ENCODE data around the gene TRPM5. TPM values are rescaled to one million over a fixed set of nuclear protein-coding genes. Genes with fewer than 3 reads are reported as not detected.
"Not testable (repeated sequence)": the region's sequence is repeated elsewhere in the genome, so short reads cannot be mapped to it uniquely, and the experiment has no call there.

The TRPM5 gene
- total RNA-seq = not detected

DNA sequence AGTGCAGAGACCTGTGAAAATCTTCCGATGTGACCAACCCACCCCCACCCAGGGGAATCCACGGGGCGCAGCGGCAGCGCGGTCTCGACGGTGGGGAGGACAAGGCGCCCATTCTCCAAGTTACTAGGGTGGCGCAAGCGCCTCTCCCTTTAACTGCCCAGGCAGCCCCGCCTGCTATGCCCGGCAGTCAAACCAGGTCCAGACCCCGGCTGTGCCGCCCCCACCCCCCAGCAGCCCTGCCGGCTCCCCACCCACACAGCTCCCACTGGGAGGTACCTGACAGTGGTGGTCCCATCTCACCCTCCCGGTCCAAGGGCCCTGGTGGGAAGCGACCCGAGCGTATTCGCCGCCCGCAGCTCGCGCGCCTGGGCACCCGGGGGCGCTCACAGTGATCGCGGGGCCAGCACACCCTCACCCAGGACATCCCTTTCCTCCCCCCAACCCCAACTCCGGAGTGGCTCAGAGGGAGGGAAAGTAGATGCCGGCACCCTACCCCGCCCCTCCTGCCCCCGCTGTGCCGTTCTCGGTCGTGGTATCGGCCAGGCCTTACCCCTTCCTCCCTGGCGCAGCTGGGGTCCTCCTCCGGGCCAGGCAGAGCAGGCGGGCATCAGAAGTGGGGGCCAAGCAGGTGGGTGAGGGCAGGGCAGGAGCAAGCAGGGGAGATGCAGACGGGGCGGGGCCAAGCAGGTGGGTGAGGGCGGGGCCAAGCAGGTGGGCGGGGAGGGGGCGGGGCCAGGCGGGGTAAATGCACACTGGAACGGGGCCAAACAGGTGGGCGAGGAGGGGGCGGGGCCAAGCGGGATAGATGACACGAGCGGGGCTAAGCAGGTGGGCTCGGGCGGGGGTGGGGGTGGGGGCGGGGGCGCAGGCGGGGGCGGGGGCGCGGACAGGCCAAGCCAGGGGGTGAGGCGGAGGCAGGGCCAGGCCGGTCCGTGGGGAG lies at the start of gene TRPM5:
TSS of gene TRPM5 (minus strand) at position 634 of the 940 bp plus-strand sequence. CDS start 21,478 bp downstream, outside the sequence.
- Mint-ChIP-seq H3K36me3 (ENCODE audit: low read depth) (no peaks in the 10 kb centered on the region), H3K27ac (peak within 1 kb of the TSS; percentile 75), H3K4me1 (peaks cover 15% of the 10 kb centered on the region), H3K27me3 (no peaks in the 10 kb centered on the region), H3K9me3 (no peaks in the 10 kb centered on the region), H3K4me3 (peak within 1 kb of the TSS; percentile 91)
- ATAC-seq (replicated peaks) = peak; percentile 27

- ATAC-seq (replicated peaks) = no peak
- Mint-ChIP-seq H3K9me3 (peaks cover 25% of the 10 kb centered on the region), H3K4me1 (no peaks in the 10 kb centered on the region), H3K27ac (no peak overlapping the region), H3K4me3 (no peak overlapping the region), H3K27me3 (no peaks in the 10 kb centered on the region), H3K36me3 (ENCODE audit: low read depth) (peaks cover 6% of the 10 kb centered on the region)
Measured at GRCh38 chr11:2489083-2489482, 44.8 kb upstream of the TRPM5 start.

GRCh38 chr11:2488004-2488403 lies 43.7 kb upstream of the TRPM5 start:
- ATAC-seq (replicated peaks) = no peak
- Mint-ChIP-seq H3K9me3 (peaks cover 25% of the 10 kb centered on the region), H3K36me3 (ENCODE audit: low read depth) (peaks cover 6% of the 10 kb centered on the region), H3K27ac (no peak overlapping the region), H3K27me3 (no peaks in the 10 kb centered on the region), H3K4me3 (no peak overlapping the region), H3K4me1 (no peaks in the 10 kb centered on the region)

DNA sequence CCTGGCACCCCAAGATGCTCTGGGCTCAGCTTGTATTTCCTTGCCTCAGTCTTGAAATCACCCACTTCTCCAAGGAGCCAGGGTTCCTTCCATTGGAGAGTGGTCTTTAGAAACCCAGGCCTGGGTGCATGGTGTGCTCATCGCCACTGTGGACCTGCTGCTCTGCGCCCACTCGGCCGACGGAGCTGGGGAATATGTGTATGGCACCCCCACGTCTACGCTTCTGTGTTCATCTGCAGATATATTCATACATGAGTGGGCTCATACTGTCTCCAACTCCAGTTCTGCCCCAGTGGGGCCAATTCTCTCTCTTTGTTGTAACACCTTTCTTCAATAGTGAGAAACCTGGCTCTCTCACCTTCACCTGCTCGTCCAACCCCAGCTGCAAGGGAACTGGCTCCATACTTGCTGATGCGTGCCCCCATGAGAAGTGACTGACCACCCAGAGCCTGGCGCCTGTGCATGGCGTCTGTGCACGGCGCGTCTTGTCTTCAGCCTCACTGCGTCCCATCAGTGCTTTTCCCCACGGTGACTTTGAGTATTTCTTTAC lies 40.3 kb upstream of the TRPM5 start:
- Mint-ChIP-seq H3K27me3 (no peaks in the 10 kb centered on the region), H3K4me3 (no peak overlapping the region), H3K9me3 (peaks cover 15% of the 10 kb centered on the region), H3K36me3 (ENCODE audit: low read depth) (peaks cover 6% of the 10 kb centered on the region), H3K4me1 (peaks cover 13% of the 10 kb centered on the region), H3K27ac (no peak overlapping the region)
- no peak for ATAC-seq (replicated peaks)

DNA sequence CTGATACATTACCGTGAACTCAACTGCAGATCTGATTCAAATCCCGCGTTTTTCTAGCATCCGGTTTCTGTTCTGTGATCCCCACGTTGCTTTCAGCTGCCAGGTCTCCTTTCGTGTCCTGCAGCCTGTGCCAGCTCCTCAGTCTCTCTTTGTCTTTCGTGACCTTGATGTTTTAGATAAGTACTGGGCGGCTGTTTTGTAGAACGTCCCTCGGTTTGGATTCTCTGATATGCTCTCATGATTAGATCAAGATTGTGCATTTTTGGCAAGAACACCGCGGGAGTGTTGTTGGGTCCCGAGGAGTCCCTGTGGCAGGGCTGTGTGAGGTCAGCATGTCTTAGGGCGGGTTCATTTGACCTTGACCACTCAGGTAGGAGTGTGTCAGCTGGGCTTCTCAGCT lies 39.1 kb upstream of the TRPM5 start:
- Mint-ChIP-seq H3K9me3 (peaks cover 10% of the 10 kb centered on the region), H3K4me3 (no peak overlapping the region), H3K27me3 (no peaks in the 10 kb centered on the region), H3K36me3 (ENCODE audit: low read depth) (peaks cover 7% of the 10 kb centered on the region), H3K27ac (no peak overlapping the region), H3K4me1 (peaks cover 13% of the 10 kb centered on the region)
- ATAC-seq (replicated peaks) = no peak

- H3K27ac Mint-ChIP-seq = no peak overlapping the region
- H3K4me3 Mint-ChIP-seq = no peak overlapping the region
- H3K27me3 Mint-ChIP-seq = no peaks in the 10 kb centered on the region
- H3K4me1 Mint-ChIP-seq = peaks cover 13% of the 10 kb centered on the region
- H3K9me3 Mint-ChIP-seq = peaks cover 8% of the 10 kb centered on the region
- no peak for ATAC-seq (replicated peaks)
- H3K36me3 Mint-ChIP-seq (ENCODE audit: low read depth) = peaks cover 14% of the 10 kb centered on the region
Measured at GRCh38 chr11:2482745-2483144, 38.4 kb upstream of the TRPM5 start.

GRCh38 chr11:2482204-2482603 lies 37.9 kb upstream of the TRPM5 start:
- H3K9me3 Mint-ChIP-seq = peaks cover 8% of the 10 kb centered on the region
- H3K4me1 Mint-ChIP-seq = peaks cover 13% of the 10 kb centered on the region
- no peak overlapping the region for H3K27ac Mint-ChIP-seq
- no peaks in the 10 kb centered on the region for H3K27me3 Mint-ChIP-seq
- H3K36me3 Mint-ChIP-seq (ENCODE audit: low read depth) = peaks cover 15% of the 10 kb centered on the region
- H3K4me3 Mint-ChIP-seq = no peak overlapping the region
- ATAC-seq (replicated peaks) = no peak

- H3K4me1 Mint-ChIP-seq = peaks cover 13% of the 10 kb centered on the region
- peaks cover 8% of the 10 kb centered on the region for H3K9me3 Mint-ChIP-seq
- ATAC-seq (replicated peaks) = peak; percentile 71
- H3K4me3 Mint-ChIP-seq = peak overlapping the region; percentile 54
- H3K36me3 Mint-ChIP-seq (ENCODE audit: low read depth) = peaks cover 15% of the 10 kb centered on the region
- H3K27me3 Mint-ChIP-seq = no peaks in the 10 kb centered on the region
- peak overlapping the region; percentile 31 for H3K27ac Mint-ChIP-seq
Measured at GRCh38 chr11:2481253-2481652, 36.9 kb upstream of the TRPM5 start.

- Mint-ChIP-seq H3K27ac (peak overlapping the region; percentile 31), H3K27me3 (no peaks in the 10 kb centered on the region), H3K9me3 (peaks cover 8% of the 10 kb centered on the region), H3K4me1 (peaks cover 13% of the 10 kb centered on the region), H3K4me3 (peak overlapping the region; percentile 54), H3K36me3 (ENCODE audit: low read depth) (peaks cover 15% of the 10 kb centered on the region)
- ATAC-seq (replicated peaks) = peak; percentile 77
Measured at GRCh38 chr11:2480874-2481220, 36.5 kb upstream of the TRPM5 start.

- Mint-ChIP-seq H3K27ac (peak overlapping the region; percentile 31), H3K4me1 (peaks cover 13% of the 10 kb centered on the region), H3K4me3 (peak overlapping the region; percentile 54)
- ATAC-seq (replicated peaks) = peak; percentile 59
- H3K9me3 Mint-ChIP-seq; H3K27me3 Mint-ChIP-seq; H3K36me3 Mint-ChIP-seq (ENCODE audit: low read depth): not testable (repeated sequence)
Measured at GRCh38 chr11:2480067-2480873, 36.0 kb upstream of the TRPM5 start.

GRCh38 chr11:2477936-2478335 lies 33.6 kb upstream of the TRPM5 start:
- peaks cover 8% of the 10 kb centered on the region for H3K9me3 Mint-ChIP-seq
- H3K27ac Mint-ChIP-seq = peak overlapping the region; percentile 50
- H3K4me3 Mint-ChIP-seq = no peak overlapping the region
- H3K27me3 Mint-ChIP-seq = no peaks in the 10 kb centered on the region
- H3K4me1 Mint-ChIP-seq = peaks cover 13% of the 10 kb centered on the region
- H3K36me3 Mint-ChIP-seq (ENCODE audit: low read depth) = peaks cover 8% of the 10 kb centered on the region
- ATAC-seq (replicated peaks) = no peak

DNA sequence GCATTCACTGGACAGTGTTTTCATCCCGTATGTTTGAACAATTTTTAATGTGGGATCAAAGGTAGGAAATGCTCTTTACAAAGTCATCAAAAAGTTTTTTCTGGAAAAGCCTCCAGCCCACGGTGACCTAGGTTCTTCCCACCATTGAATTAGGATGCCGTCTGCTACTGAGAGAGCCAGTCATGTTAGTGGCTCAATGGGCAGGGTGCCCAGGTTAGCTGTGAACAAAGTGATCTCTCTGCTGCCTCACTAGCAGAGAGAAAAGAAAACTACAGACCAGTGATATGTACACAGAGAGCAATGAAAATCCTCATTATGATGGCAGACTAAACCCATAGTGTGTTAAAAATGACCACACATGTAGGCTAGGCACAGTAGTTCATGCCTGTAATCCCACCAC lies 32.9 kb upstream of the TRPM5 start:
- H3K4me3 Mint-ChIP-seq = no peak overlapping the region
- H3K9me3 Mint-ChIP-seq = peaks cover 8% of the 10 kb centered on the region
- H3K27me3 Mint-ChIP-seq = no peaks in the 10 kb centered on the region
- peaks cover 8% of the 10 kb centered on the region for H3K36me3 Mint-ChIP-seq (ENCODE audit: low read depth)
- no peak overlapping the region for H3K27ac Mint-ChIP-seq
- no peak for ATAC-seq (replicated peaks)
- peaks cover 14% of the 10 kb centered on the region for H3K4me1 Mint-ChIP-seq

GRCh38 chr11:2475136-2475918 lies 31.0 kb upstream of the TRPM5 start:
- Mint-ChIP-seq H3K4me1 (peaks cover 16% of the 10 kb centered on the region), H3K27ac (no peak overlapping the region), H3K36me3 (ENCODE audit: low read depth) (peaks cover 8% of the 10 kb centered on the region), H3K9me3 (peaks cover 8% of the 10 kb centered on the region), H3K4me3 (no peak overlapping the region), H3K27me3 (no peaks in the 10 kb centered on the region)
- no peak for ATAC-seq (replicated peaks)

Data from activated T-helper 17 cell treated with anti-CD3 and anti-CD28 coated beads, Interleukin-2, amount 50 U/mL, for 72 hours (primary cell).